Neuronal stem cell (in vitro differentiated cells): ENCODE measurements around the gene OSTM1.

Experiments
- DNase-seq: peaks from one replicate; pipeline ENCODE4 v3.0.0-alpha.2; 2013; ENCODE audit warnings: low spot score
- H2AFZ ChIP-seq: one replicate; pipeline ENCODE4 v1.6.1; 2013; ENCODE audit warnings: mild to moderate bottlenecking, low read length, inconsistent platforms
- H2AK5ac ChIP-seq: 2 replicates; pipeline ENCODE4 v1.6.1; 2013; ENCODE audit warnings: low read depth, mild to moderate bottlenecking, inconsistent platforms, low read length, moderate library complexity, mixed read lengths
- H2BK120ac ChIP-seq: 2 replicates; pipeline ENCODE4 v1.6.1; 2013; ENCODE audit warnings: low read depth, mild to moderate bottlenecking, inconsistent platforms, low read length, moderate library complexity, mixed read lengths
- H2BK12ac ChIP-seq: one replicate; pipeline ENCODE4 v1.6.1; 2013; ENCODE audit warnings: low read length, inconsistent platforms
- H2BK15ac ChIP-seq: 2 replicates; pipeline ENCODE4 v1.6.1; 2013; ENCODE audit warnings: mild to moderate bottlenecking, low read length, inconsistent platforms, mixed read lengths
- H2BK5ac ChIP-seq: one replicate; pipeline ENCODE4 v1.6.1; 2013; ENCODE audit warnings: inconsistent platforms, mild to moderate bottlenecking, low read length, moderate library complexity
- H3K14ac ChIP-seq: one replicate; pipeline ENCODE4 v1.6.1; 2013; ENCODE audit warnings: low read length, inconsistent platforms
- H3K18ac ChIP-seq: 2 replicates; pipeline ENCODE4 v1.6.1; 2013; ENCODE audit warnings: low read length, inconsistent platforms
- H3K23ac ChIP-seq: 2 replicates; pipeline ENCODE4 v1.6.1; 2013; ENCODE audit warnings: low read depth, mild to moderate bottlenecking, mixed read lengths, low read length, inconsistent platforms; ENCODE audit not compliant: poor library complexity
- H3K27ac ChIP-seq: replicated peaks from 3 replicates; pipeline ENCODE4 v1.5.1; 2013; ENCODE audit warnings: low read length, inconsistent platforms
- H3K27me3 ChIP-seq, 3 experiments: 2 replicates each; pipeline ENCODE4 v1.6.1; 2013; ENCODE audit warnings: low read length in 3 of 3, mild to moderate bottlenecking in 2 of 3, inconsistent platforms in 1 of 3, low read depth in 1 of 3, mixed read lengths in 1 of 3, moderate library complexity in 1 of 3; ENCODE audit not compliant: control insufficient read depth in 3 of 3, insufficient read depth in 3 of 3
- H3K36me3 ChIP-seq, 2 donors: replicated peaks in 1 of 2; 2 replicates each; pipeline ENCODE4 v1.6.1; 2013; ENCODE audit warnings: low read length in 2 of 2; ENCODE audit not compliant: control insufficient read depth in 2 of 2, insufficient read depth in 2 of 2
- H3K4ac ChIP-seq: 2 replicates; pipeline ENCODE4 v1.6.1; 2013; ENCODE audit warnings: inconsistent platforms, mild to moderate bottlenecking, low read length, moderate library complexity
- H3K4me1 ChIP-seq, 2 donors: 1 replicate in 1 of 2; 2 replicates in 1 of 2; pipeline ENCODE4 v1.6.1; 2013; ENCODE audit warnings: low read length in 2 of 2, low read depth in 1 of 2; ENCODE audit not compliant: control insufficient read depth in 2 of 2, insufficient read depth in 1 of 2
- H3K4me2 ChIP-seq: one replicate; pipeline ENCODE4 v1.6.1; 2013; ENCODE audit warnings: mild to moderate bottlenecking, low read length, inconsistent platforms; ENCODE audit not compliant: insufficient read depth, poor library complexity, severe bottlenecking
- H3K4me3 ChIP-seq, 2 donors: 2 replicates each; pipeline ENCODE4 v1.5.1; 2013; ENCODE audit warnings: low read length in 2 of 2, mild to moderate bottlenecking in 2 of 2, inconsistent platforms in 1 of 2, moderate library complexity in 1 of 2
- H3K79me1 ChIP-seq: one replicate; pipeline ENCODE4 v1.6.1; 2013; ENCODE audit warnings: low read depth, mild to moderate bottlenecking, inconsistent platforms, low read length, moderate library complexity
- H3K9ac ChIP-seq: one replicate; pipeline ENCODE4 v1.6.1; 2013; ENCODE audit warnings: mild to moderate bottlenecking, low read depth, low read length, inconsistent platforms; ENCODE audit not compliant: poor library complexity
- H3K9me3 ChIP-seq, 2 donors: replicated peaks in 1 of 2; 2 replicates each; pipeline versions ENCODE3 to v1.6.1; 2013; ENCODE audit warnings: low read length in 2 of 2, mild to moderate bottlenecking in 2 of 2, inconsistent platforms in 1 of 2, low read depth in 1 of 2, mixed read lengths in 1 of 2, moderate library complexity in 1 of 2; ENCODE audit not compliant: control insufficient read depth in 2 of 2, insufficient read depth in 1 of 2
- H4K8ac ChIP-seq: one replicate; pipeline ENCODE4 v1.6.1; 2013; ENCODE audit warnings: low read depth, mild to moderate bottlenecking, inconsistent platforms, low read length, moderate library complexity
- H4K91ac ChIP-seq: one replicate; pipeline ENCODE4 v1.6.1; 2013; ENCODE audit warnings: low read length, low read depth, mild to moderate bottlenecking, inconsistent platforms; ENCODE audit not compliant: poor library complexity
- WGBS, 2 donors: extraction: QIAGEN DNeasy Blood & Tissue Kit; methylation state at CpG; one replicate each; pipeline ENCODE4 v1.1.7; 2013; ENCODE audit warnings: missing lambda C conversion rate in 2 of 2, mixed read lengths in 1 of 2; ENCODE audit not compliant: insufficient read length in 2 of 2, insufficient replicate concordance in 1 of 2; ENCODE audit errors: extremely low coverage in 2 of 2; 5-methylcytosine and 5-hydroxymethylcytosine counted together

Gene OSTM1

DNA sequence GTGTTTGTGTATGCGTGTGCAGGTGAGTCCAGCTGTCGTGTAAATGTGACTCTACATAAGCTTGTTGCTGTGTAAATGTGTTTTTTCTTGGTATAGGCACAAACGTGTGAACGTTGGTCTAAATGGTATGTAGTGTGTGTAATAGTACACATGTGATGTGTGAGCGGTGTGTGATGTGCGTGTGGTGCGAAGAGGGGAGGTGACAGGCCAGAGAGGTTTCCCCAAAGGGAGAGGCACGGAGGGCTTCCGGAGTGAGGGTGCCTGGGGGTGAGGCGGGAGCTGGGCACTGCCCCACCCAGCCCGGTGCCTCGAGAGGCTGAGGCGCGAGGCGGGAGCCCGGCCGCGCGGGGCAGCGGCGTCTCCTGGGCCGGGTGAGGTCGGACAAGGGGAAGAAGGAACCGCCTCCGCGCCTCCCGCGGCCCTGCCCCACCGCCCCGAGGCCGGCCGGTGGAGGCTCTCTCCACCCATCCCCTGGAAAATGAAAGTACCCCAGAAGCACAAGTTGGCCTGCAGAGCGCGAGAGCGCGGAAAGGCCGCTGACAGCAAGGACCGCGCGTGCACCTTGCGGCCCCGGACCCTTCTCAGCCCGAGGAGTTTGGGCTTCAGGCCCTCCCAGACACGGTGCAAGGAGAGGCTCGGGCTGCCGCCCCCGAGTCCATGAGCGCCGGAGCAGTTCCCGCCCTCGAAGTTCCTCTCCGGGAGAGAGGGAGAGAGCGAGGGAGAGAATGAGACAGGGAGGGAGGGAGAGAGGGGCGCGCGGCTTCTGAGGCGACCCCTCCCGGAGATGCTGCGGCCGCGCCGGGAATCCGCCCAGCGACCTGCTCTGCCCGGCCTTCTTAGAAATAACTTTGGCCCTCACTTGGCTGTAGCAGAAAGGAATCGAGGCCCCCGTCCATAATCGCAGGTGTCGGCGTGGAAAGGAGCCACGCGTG lies 43.2 kb upstream of the OSTM1 start:
- Histone ChIP-seq H3K18ac (peak overlapping the region; percentile 94), H4K8ac (no peak overlapping the region), H3K14ac (peak overlapping the region; percentile 64), H3K27me3 (peaks cover 37 to 99% (median 94%) of the 10 kb centered on the region in 3 experiments), H2AK5ac (peak overlapping the region; percentile 91), H3K79me1 (no peaks in the 10 kb centered on the region), H3K23ac (peak overlapping the region; percentile 29), H3K9ac (peak overlapping the region; percentile 26), H2BK5ac (peak overlapping the region; percentile 26), H3K4ac (no peak overlapping the region), H4K91ac (no peak overlapping the region), H3K4me3 (peak overlapping the region; percentile 34 to 67), H2AFZ (peak overlapping the region; percentile 91), H3K4me1 (peaks cover 22 to 35% of the 10 kb centered on the region in 2 donors), H3K4me2 (peak overlapping the region; percentile 79), H2BK12ac (peak overlapping the region; percentile 48), H3K9me3 (peaks cover 0 to 3% of the 10 kb centered on the region in 2 donors), H2BK120ac (peak overlapping the region; percentile 1), H3K27ac (no peak overlapping the region), H2BK15ac (peak overlapping the region; percentile 94), H3K36me3 (no peaks in the 10 kb centered on the region)
- no CpG with 5 or more reads among the region's 72 CpGs for WGBS, 2 donors
- peak; percentile 31 for DNase-seq

DNA sequence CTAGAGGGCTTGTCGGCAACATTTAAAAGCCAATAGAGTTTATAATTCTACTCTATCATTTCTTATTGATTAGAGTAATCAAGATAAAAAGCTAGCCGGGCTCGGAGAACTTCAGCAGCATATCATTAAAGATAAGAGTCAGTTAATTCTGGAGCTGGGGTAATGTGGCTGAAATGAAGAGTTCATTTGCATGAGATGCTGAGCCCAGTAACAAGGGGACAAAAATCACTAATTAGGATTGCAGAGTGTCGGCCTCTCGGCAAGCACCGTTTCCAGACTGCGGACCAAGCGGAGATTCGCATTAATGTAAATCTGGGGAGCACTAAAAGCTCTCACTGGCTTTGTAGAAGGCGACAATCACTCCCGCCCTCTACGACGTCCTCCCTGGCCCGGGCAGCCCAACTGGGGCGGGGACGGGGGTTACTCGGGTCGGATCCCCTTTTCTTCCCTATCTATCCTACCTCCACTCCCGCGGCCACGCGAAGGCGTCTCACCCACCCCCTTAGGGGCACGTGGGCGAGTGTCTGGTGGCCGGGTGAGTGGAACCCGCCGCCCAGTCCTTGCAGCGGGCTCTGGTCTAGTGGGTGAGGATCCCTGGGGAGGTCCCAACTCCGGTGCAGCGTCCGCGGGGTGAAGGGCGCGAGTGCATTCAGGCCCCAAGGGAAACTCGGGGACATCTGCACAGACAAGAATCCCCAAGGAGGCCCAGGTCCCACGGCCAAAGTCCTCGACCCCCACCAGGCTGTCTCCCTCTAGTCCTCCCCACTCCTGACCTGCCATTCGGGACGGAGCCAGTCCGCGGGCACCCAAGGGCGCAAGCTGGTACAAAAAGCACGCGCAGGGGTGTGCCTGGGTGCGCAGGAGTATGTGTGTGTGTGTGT lies 42.2 kb upstream of the OSTM1 start:
- H2AFZ ChIP-seq = no peak overlapping the region
- WGBS, 2 donors = no CpG with 5 or more reads among the region's 46 CpGs
- no peaks in the 10 kb centered on the region for H3K9me3 ChIP-seq
- H3K23ac ChIP-seq = peak overlapping the region; percentile 29
- H2BK12ac ChIP-seq = peak overlapping the region; percentile 48
- H3K27ac ChIP-seq = no peak overlapping the region
- peak overlapping the region in 1 of 2 donors; percentile 67 for H3K4me3 ChIP-seq
- peak overlapping the region; percentile 91 for H2AK5ac ChIP-seq
- H3K4me2 ChIP-seq = no peak overlapping the region
- H3K79me1 ChIP-seq = no peaks in the 10 kb centered on the region
- DNase-seq = no peak
- peak overlapping the region; percentile 31 for H3K18ac ChIP-seq
- no peak overlapping the region for H4K91ac ChIP-seq
- H3K14ac ChIP-seq = peak overlapping the region; percentile 23
- peak overlapping the region; percentile 1 for H2BK120ac ChIP-seq
- peaks cover 34 to 99% (median 92%) of the 10 kb centered on the region in 3 experiments for H3K27me3 ChIP-seq
- H3K9ac ChIP-seq = no peak overlapping the region
- H3K4ac ChIP-seq = no peak overlapping the region
- no peak overlapping the region for H4K8ac ChIP-seq
- peak overlapping the region; percentile 26 for H2BK5ac ChIP-seq
- peak overlapping the region; percentile 94 for H2BK15ac ChIP-seq
- H3K36me3 ChIP-seq = no peaks in the 10 kb centered on the region
- peaks cover 22 to 34% of the 10 kb centered on the region in 2 donors for H3K4me1 ChIP-seq

DNA sequence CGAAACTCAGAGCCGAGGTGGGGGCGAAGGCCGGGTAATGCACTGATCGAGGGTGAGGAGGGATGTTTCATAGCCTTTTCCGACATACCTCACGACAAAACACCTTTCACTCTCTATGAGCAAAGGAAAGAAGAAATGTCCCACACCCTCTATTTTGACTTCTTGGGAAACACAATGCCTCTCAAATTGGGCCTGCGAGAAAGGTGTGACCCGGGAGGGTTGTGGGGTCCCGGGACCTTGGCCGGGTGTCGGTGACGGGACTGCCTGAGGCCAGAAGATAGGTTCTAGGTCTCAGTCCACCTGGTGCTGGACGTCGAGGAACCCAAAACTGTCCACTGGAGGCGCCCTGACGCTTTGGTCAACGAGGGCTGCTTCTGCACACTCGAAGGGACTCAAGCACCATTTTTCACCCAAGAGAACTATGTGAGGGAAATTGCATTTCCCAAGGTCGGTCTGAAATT lies 41.1 kb upstream of the OSTM1 start:
- Histone ChIP-seq H3K27me3 (peaks cover 27 to 98% (median 82%) of the 10 kb centered on the region in 3 experiments), H3K9me3 (no peaks in the 10 kb centered on the region), H3K18ac (no peak overlapping the region), H4K91ac (no peak overlapping the region), H2BK12ac (no peak overlapping the region), H2AFZ (no peak overlapping the region), H3K4me2 (no peak overlapping the region), H3K4me1 (peaks cover 22 to 27% of the 10 kb centered on the region in 2 donors), H3K36me3 (no peaks in the 10 kb centered on the region), H2BK5ac (no peak overlapping the region), H3K9ac (no peak overlapping the region), H3K79me1 (no peaks in the 10 kb centered on the region), H2AK5ac (no peak overlapping the region), H2BK120ac (no peak overlapping the region), H3K4me3 (no peak overlapping the region), H3K23ac (no peak overlapping the region), H4K8ac (no peak overlapping the region), H2BK15ac (no peak overlapping the region), H3K27ac (no peak overlapping the region), H3K14ac (no peak overlapping the region), H3K4ac (no peak overlapping the region)
- peak; percentile 39 for DNase-seq
- no CpG with 5 or more reads among the region's 20 CpGs for WGBS, 2 donors
